Measurements from ENCODE around the gene AQP6.

AQP6 gene

DNA sequence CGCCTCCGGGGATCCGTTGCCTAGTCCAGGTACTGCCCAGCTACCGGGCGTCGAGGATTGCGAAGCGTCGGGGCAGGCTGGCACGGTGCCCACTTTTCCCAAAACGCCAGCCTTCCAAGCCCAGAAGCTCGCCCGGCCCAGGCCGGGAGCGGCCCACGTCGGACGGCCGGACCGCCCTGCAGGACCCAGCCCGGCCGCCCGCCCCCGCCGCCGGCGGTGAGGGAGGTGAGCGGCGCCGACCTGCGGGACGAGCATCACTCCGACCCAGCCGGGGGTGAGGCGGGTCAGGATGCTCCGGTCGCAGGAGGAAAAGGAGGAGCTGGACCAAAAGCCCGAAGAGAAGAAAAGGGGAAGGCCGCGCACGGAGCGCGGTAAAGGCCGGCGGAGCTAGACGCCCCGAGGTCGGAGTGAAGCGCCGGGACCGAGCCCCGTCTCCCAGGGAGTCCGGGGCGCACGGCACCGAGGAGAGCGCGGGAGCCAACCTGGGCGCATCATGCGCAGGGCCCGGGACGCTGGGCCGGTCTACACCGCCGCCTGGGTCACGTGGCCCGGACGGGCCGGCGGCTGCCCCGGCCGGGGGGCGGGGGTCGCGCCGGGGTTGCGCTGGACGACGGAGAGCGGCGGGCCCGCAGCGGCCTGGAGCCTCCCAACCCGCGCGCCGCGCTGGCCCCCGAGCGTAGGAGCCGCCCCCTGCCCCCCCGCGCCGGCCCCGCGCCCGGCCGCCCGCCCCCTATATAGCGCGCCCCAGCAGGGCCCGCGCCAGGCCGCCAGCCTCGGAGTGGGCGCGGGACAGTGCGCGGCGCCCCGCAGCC is 11.4 kb upstream of the AQP6 start, which contains the start of gene AQP5:
Gene AQP5, plus strand, starts transcription at position 762 of the 812 bp plus-strand sequence. CDS start 146 bp downstream, outside the sequence.
- DNase-seq (ENCODE audit: insufficient read length, low spot score): no peak
- TF ChIP-seq POU2F2 (IDR thresholded peaks at IDR 0.05; ENCODE audit: low read depth, low read length) (no peak), SPI1 (IDR thresholded peaks at IDR 0.05; ENCODE audit: low read depth, low read length) (no peak), TAF1 (IDR thresholded peaks at IDR 0.05; ENCODE audit: low read depth, low read length) (no peak), POLR2A (IDR thresholded peaks at IDR 0.05; ENCODE audit: low read depth, low read length) (no peak), PAX5 (IDR thresholded peaks at IDR 0.05; ENCODE audit: insufficient read depth, low read length, severe bottlenecking) (no peak), POLR2AphosphoS5 (IDR thresholded peaks at IDR 0.05; ENCODE audit: low read depth, low read length) (no peak)
- FAIRE-seq: no peak

DNA sequence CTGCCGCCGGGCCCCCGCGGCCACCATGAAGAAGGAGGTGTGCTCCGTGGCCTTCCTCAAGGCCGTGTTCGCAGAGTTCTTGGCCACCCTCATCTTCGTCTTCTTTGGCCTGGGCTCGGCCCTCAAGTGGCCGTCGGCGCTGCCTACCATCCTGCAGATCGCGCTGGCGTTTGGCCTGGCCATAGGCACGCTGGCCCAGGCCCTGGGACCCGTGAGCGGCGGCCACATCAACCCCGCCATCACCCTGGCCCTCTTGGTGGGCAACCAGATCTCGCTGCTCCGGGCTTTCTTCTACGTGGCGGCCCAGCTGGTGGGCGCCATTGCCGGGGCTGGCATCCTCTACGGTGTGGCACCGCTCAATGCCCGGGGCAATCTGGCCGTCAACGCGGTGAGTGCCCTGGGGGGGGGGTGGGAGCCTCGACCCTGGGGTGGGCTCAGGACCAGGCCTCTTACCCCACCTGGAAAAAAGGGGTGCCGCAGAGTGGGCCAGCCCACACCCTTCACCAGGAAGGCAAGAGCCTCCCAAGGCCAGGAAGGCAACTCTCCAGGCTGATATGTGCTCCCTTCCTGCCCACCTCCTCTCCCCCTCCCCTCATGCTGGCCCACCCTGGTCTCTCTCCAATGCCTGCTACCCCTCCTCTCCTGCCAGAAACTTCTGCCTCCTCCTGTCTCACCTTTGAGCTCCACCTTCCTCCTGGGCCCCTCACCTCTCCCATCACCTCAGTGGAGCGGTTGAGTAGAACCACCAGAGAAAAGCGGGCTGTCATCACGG is 10.6 kb upstream of the AQP6 start:
- no peak for DNase-seq (ENCODE audit: insufficient read length, low spot score)
- TF ChIP-seq POU2F2 (IDR thresholded peaks at IDR 0.05; ENCODE audit: low read depth, low read length): no peak
- TF ChIP-seq SPI1 (IDR thresholded peaks at IDR 0.05; ENCODE audit: low read depth, low read length): no peak
- no peak for TF ChIP-seq TAF1 (IDR thresholded peaks at IDR 0.05; ENCODE audit: low read depth, low read length)
- TF ChIP-seq POLR2AphosphoS5 (IDR thresholded peaks at IDR 0.05; ENCODE audit: low read depth, low read length): no peak
- TF ChIP-seq PAX5 (IDR thresholded peaks at IDR 0.05; ENCODE audit: insufficient read depth, low read length, severe bottlenecking): no peak
- no peak for TF ChIP-seq POLR2A (IDR thresholded peaks at IDR 0.05; ENCODE audit: low read depth, low read length)
- no peak for FAIRE-seq

DNA sequence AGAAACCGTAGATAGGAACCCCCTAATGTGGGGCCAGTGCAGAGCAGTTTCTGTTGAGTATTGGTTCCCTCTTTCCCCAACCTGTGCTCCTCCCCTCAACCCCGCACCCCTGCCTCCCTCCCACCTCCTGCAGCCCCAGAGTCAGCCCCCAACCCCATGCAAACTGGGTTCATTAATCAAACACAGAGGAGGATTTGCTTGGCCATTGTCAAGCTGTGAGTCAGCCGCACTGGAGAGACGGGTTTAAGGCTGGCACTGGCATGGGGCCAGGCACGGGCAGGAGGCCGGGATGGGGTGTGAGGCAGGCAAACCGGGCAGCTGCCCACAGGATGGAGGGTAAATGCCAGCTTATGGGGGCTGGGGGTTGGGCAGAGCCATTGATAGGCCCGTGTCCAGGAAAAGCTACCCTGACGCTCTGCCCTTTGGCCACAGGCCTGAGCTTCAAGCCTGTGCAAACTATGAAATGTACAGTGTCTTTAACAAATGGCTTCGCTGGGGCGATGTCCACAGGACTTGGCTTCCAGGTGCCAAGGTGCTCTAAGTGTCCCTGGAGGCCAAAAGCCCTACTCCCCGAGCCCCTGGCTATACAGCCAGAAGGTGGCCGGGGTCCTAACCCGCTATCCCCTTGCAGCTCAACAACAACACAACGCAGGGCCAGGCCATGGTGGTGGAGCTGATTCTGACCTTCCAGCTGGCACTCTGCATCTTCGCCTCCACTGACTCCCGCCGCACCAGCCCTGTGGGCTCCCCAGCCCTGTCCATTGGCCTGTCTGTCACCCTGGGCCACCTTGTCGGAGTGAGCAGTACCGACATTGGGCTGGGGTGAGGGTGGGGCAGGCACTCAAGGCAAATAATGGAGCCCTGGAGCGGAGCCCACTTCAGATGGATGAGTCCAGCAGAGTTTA is 9.6 kb upstream of the AQP6 start:
- no peak for DNase-seq (ENCODE audit: insufficient read length, low spot score)

DNA sequence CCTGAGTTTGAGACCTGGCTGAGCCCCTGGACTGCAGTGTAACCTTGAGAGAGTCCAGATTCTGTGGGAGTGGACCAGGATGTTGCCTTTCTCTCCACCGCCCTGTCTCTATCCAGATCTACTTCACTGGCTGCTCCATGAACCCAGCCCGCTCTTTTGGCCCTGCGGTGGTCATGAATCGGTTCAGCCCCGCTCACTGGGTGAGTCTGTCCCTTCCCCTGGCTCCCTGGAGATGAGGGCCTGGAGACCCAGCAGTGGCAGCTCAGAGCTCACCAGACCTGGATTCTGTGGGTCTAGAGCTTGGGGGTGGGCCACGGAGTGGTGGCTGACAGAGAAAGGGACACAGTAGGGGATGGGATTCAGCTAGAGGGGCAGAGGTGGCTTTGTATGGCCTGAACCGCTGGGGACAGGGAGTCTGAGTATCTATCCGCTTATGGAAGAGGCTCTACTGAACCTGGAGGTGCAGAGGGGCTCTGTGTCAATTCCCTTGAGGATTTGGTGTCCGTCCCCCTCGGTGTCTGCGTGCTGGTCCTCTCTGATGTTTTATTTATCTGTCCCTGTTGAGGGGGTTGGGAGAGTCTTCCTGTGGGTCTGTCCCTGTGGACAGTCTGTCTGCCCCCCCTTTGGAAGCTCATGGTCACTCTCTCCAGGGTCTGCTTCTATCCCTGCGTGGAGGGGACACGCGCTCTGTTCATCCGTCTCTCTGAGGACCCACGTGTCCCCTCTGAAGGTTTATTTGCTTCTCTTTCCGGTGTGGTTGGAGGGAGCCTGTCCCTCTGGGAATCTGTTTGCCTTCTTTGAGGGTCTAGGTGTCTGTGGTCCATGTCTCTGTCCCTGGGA is 8.6 kb upstream of the AQP6 start:
- no peak for FAIRE-seq

More for the DNA sequence above, 9.6 kb upstream of the AQP6 start:
- TF ChIP-seq POLR2AphosphoS5 (IDR thresholded peaks at IDR 0.05; ENCODE audit: low read depth, low read length): no peak
- TF ChIP-seq SPI1 (IDR thresholded peaks at IDR 0.05; ENCODE audit: low read depth, low read length): no peak
- TF ChIP-seq TAF1 (IDR thresholded peaks at IDR 0.05; ENCODE audit: low read depth, low read length): no peak
- TF ChIP-seq PAX5 (IDR thresholded peaks at IDR 0.05; ENCODE audit: insufficient read depth, low read length, severe bottlenecking): no peak
- TF ChIP-seq POU2F2 (IDR thresholded peaks at IDR 0.05; ENCODE audit: low read depth, low read length): no peak
- TF ChIP-seq POLR2A (IDR thresholded peaks at IDR 0.05; ENCODE audit: low read depth, low read length): no peak
- FAIRE-seq: no peak

DNA sequence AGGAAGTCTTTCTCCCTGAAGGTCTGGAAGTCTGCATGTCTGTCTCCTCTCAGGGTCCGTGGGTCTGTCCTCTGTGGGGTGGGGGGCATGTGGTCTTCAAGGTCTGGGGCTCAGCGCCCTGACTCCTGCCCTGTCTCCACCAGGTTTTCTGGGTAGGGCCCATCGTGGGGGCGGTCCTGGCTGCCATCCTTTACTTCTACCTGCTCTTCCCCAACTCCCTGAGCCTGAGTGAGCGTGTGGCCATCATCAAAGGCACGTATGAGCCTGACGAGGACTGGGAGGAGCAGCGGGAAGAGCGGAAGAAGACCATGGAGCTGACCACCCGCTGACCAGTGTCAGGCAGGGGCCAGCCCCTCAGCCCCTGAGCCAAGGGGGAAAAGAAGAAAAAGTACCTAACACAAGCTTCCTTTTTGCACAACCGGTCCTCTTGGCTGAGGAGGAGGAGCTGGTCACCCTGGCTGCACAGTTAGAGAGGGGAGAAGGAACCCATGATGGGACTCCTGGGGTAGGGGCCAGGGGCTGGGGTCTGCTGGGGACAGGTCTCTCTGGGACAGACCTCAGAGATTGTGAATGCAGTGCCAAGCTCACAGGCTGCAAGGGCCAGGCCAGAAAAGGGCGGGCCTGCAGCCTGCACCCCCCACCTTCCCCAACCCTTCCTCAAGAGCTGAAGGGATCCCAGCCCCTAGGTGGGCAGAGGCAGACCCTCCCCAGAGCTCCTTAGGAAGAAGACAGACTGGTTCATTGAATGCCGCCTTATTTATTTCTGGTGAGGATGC is 7.7 kb upstream of the AQP6 start:
- DNase-seq (ENCODE audit: insufficient read length, low spot score) (no peak), FAIRE-seq (no peak)
- TF ChIP-seq PAX5 (IDR thresholded peaks at IDR 0.05; ENCODE audit: insufficient read depth, low read length, severe bottlenecking) (no peak), SPI1 (IDR thresholded peaks at IDR 0.05; ENCODE audit: low read depth, low read length) (no peak), POLR2AphosphoS5 (IDR thresholded peaks at IDR 0.05; ENCODE audit: low read depth, low read length) (no peak), POU2F2 (IDR thresholded peaks at IDR 0.05; ENCODE audit: low read depth, low read length) (no peak), TAF1 (IDR thresholded peaks at IDR 0.05; ENCODE audit: low read depth, low read length) (no peak), POLR2A (IDR thresholded peaks at IDR 0.05; ENCODE audit: low read depth, low read length) (no peak)

More for the DNA sequence above, 8.6 kb upstream of the AQP6 start:
- no peak for DNase-seq (ENCODE audit: insufficient read length, low spot score)
- no peak for TF ChIP-seq SPI1 (IDR thresholded peaks at IDR 0.05; ENCODE audit: low read depth, low read length)
- TF ChIP-seq PAX5 (IDR thresholded peaks at IDR 0.05; ENCODE audit: insufficient read depth, low read length, severe bottlenecking): no peak
- no peak for TF ChIP-seq POLR2AphosphoS5 (IDR thresholded peaks at IDR 0.05; ENCODE audit: low read depth, low read length)
- no peak for TF ChIP-seq TAF1 (IDR thresholded peaks at IDR 0.05; ENCODE audit: low read depth, low read length)
- TF ChIP-seq POU2F2 (IDR thresholded peaks at IDR 0.05; ENCODE audit: low read depth, low read length): no peak
- TF ChIP-seq POLR2A (IDR thresholded peaks at IDR 0.05; ENCODE audit: low read depth, low read length): no peak

DNA sequence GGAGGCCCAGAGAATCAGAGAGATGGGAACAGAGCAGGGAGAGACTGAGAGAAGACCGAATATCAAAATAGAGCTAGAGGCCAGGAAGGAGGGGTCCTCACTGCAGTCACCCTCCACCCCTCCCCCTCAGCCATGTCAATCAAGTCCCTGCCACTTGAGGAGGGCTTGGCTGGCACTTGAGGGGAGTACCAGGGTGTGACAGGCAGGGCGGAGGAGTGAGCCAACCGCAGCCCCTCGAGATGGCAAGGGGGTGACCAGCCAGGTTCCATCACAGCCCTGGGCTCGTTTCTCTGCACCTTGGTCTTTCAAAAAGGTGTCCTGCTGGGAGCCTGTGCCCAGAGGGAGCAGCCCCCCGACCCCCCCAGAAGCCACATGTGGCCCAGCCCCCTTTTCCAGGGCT is 6.9 kb upstream of the AQP6 start:
- TF ChIP-seq PAX5 (IDR thresholded peaks at IDR 0.05; ENCODE audit: insufficient read depth, low read length, severe bottlenecking) (no peak), POLR2A (IDR thresholded peaks at IDR 0.05; ENCODE audit: low read depth, low read length) (no peak), SPI1 (IDR thresholded peaks at IDR 0.05; ENCODE audit: low read depth, low read length) (no peak), POLR2AphosphoS5 (IDR thresholded peaks at IDR 0.05; ENCODE audit: low read depth, low read length) (no peak), POU2F2 (IDR thresholded peaks at IDR 0.05; ENCODE audit: low read depth, low read length) (no peak), TAF1 (IDR thresholded peaks at IDR 0.05; ENCODE audit: low read depth, low read length) (no peak)
- FAIRE-seq: no peak
- DNase-seq (ENCODE audit: insufficient read length, low spot score): no peak

DNA sequence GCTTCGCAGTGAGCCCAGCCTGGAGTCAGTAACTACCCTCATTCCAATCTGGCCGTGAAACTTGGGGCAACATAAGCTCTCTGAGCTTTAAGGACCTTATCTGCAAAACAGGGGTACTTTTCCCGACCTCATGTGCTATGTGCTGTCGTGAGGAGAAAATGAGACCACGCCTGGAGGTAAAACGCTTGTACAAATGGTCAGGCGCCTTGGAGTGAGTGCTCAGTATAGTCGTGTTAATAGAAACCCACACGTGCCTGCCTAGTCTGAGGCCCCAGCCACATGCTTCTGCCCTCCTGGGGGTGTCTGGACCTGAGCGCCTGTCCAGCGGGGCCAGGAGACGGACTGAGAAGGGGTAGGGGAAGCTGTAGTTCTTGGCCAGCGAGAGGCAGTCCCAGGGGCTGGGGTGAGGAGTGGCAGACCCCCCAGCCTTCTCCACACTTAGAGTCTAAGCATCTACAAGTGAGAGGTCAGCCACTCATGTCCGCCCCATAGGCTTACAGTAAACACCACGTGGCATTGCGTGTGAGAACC is 6.2 kb upstream of the AQP6 start:
- FAIRE-seq (no peak), DNase-seq (ENCODE audit: insufficient read length, low spot score) (no peak)
- no peak for TF ChIP-seq SPI1 (IDR thresholded peaks at IDR 0.05; ENCODE audit: low read depth, low read length)
- no peak for TF ChIP-seq POLR2AphosphoS5 (IDR thresholded peaks at IDR 0.05; ENCODE audit: low read depth, low read length)
- no peak for TF ChIP-seq POU2F2 (IDR thresholded peaks at IDR 0.05; ENCODE audit: low read depth, low read length)
- TF ChIP-seq POLR2A (IDR thresholded peaks at IDR 0.05; ENCODE audit: low read depth, low read length): no peak
- no peak for TF ChIP-seq TAF1 (IDR thresholded peaks at IDR 0.05; ENCODE audit: low read depth, low read length)
- no peak for TF ChIP-seq PAX5 (IDR thresholded peaks at IDR 0.05; ENCODE audit: insufficient read depth, low read length, severe bottlenecking)

Measured in GM12891 (cell line).